GM12878 (cell line): Measurements from ENCODE around the gene TGFB1I1. TPM values are rescaled to one million over a fixed set of nuclear protein-coding genes. Genes with fewer than 3 reads are reported as not detected.

Experiments
- ASH2L ChIP-seq: fragments of 300-600, 200-600 bp; sonication (generic); IDR thresholded peaks from 2 replicates; pipeline ENCODE4 v1.6.1; 2017; ENCODE audit warnings: low read depth, mild to moderate bottlenecking, borderline replicate concordance
- ATF2 ChIP-seq: IDR thresholded peaks from 2 replicates; pipeline ENCODE4 v1.6.1; 2012; ENCODE audit warnings: low read length, inconsistent platforms
- ATF7 ChIP-seq: fragments of 450-650 bp; IDR thresholded peaks from 2 replicates; pipeline ENCODE4 v1.6.1; 2016; ENCODE audit warnings: low read depth, mild to moderate bottlenecking
- CBX3 ChIP-seq: fragments of 200-600 bp; sonication (generic); IDR thresholded peaks from 2 replicates; pipeline ENCODE4 v1.6.1; 2016; ENCODE audit warnings: low read depth, borderline replicate concordance
- CHD1 ChIP-seq: IDR thresholded peaks from 2 replicates; pipeline ENCODE4 v1.6.1; 2012; ENCODE audit warnings: low read depth, low read length, improper control_type of control experiment
- CHD4 ChIP-seq: fragments of 200-600 bp; sonication (generic); IDR thresholded peaks from 2 replicates; pipeline ENCODE4 v1.6.1; 2016; ENCODE audit warnings: mild to moderate bottlenecking
- CREB1 ChIP-seq: IDR thresholded peaks from 2 replicates; pipeline ENCODE4 v1.6.1; 2012; ENCODE audit warnings: low read depth, mild to moderate bottlenecking, inconsistent platforms
- CTCF ChIP-seq, 3 experiments: IDR thresholded peaks in 2 of 3; conservative IDR thresholded peaks in 1 of 3; 2 replicates each; pipeline ENCODE4 v1.5.1; 2011; ENCODE audit warnings: low read depth in 3 of 3, low read length in 3 of 3, mild to moderate bottlenecking in 3 of 3, control low read depth in 2 of 3, moderate library complexity in 2 of 3, inconsistent platforms in 1 of 3, mixed read lengths in 1 of 3; ENCODE audit not compliant: control insufficient read depth in 2 of 3, insufficient read depth in 1 of 3; ENCODE audit errors: extremely low read depth in 1 of 3
- FOXK2 ChIP-seq: fragments of 450-650 bp; IDR thresholded peaks from 2 replicates; pipeline ENCODE4 v1.6.1; 2017; ENCODE audit warnings: mild to moderate bottlenecking, moderate library complexity
- HDGF ChIP-seq: fragments of 450-650 bp; IDR thresholded peaks from 2 replicates; pipeline ENCODE4 v1.6.1; 2016; ENCODE audit warnings: antibody characterized with exemption
- MXI1 ChIP-seq: fragments of 150-350 bp; IDR thresholded peaks from 2 replicates; pipeline ENCODE4 v1.6.1; 2011; ENCODE audit warnings: low read depth, mild to moderate bottlenecking, inconsistent platforms, low read length, improper control_type of control experiment
- NRF1 ChIP-seq: conservative IDR thresholded peaks from 2 replicates; pipeline ENCODE4 v1.6.1; 2011; ENCODE audit warnings: mild to moderate bottlenecking, low read depth, low read length, improper control_type of control experiment
- RBBP5 ChIP-seq: fragments of 200-600 bp; sonication (generic); conservative IDR thresholded peaks from 2 replicates; pipeline ENCODE4 v1.6.1; 2016
- RFX5 ChIP-seq: IDR thresholded peaks from 2 replicates; pipeline ENCODE4 v1.6.1; 2011; ENCODE audit warnings: low read depth, low read length, improper control_type of control experiment
- RUNX3 ChIP-seq: IDR thresholded peaks from 2 replicates; pipeline ENCODE4 v1.6.1; 2012; ENCODE audit warnings: low read length, inconsistent platforms
- SMC3 ChIP-seq: IDR thresholded peaks from 2 replicates; pipeline ENCODE4 v1.6.1; 2011; ENCODE audit warnings: low read length, improper control_type of control experiment, borderline replicate concordance
- SREBF1 ChIP-seq: IDR thresholded peaks from 2 replicates; pipeline ENCODE4 v1.6.1; 2012; ENCODE audit warnings: mild to moderate bottlenecking, low read length
- SRF ChIP-seq, 2 experiments: IDR thresholded peaks; 2 replicates each; pipeline ENCODE4 v1.6.1; 2011; ENCODE audit warnings: low read depth in 2 of 2, low read length in 2 of 2, mild to moderate bottlenecking in 1 of 2, moderate library complexity in 1 of 2
- SUZ12 ChIP-seq: fragments of 200-600 bp; sonication (generic); IDR thresholded peaks from one replicate; pipeline ENCODE4 v1.6.1; 2018; ENCODE audit warnings: antibody characterized with exemption, mild to moderate bottlenecking; ENCODE audit not compliant: unreplicated experiment
- TAF1 ChIP-seq: IDR thresholded peaks from 2 replicates; pipeline ENCODE4 v1.6.1; 2011; ENCODE audit warnings: mild to moderate bottlenecking, low read depth, low read length, borderline replicate concordance
- TCF7 ChIP-seq: IDR thresholded peaks from 2 replicates; pipeline ENCODE4 v1.6.1; 2014; ENCODE audit warnings: antibody characterized with exemption, borderline replicate concordance
- ZNF384 ChIP-seq: IDR thresholded peaks from 2 replicates; pipeline ENCODE4 v1.6.1; 2012; ENCODE audit warnings: low read depth, mild to moderate bottlenecking, low read length, improper control_type of control experiment, borderline replicate concordance
- ZNF592 ChIP-seq: fragments of 450-650 bp; IDR thresholded peaks from 2 replicates; pipeline ENCODE4 v1.6.1; 2017; ENCODE audit warnings: mild to moderate bottlenecking, moderate library complexity
- ZSCAN29 ChIP-seq: fragments of 450-650 bp; IDR thresholded peaks from 2 replicates; pipeline ENCODE4 v1.6.1; 2017; ENCODE audit warnings: mild to moderate bottlenecking, moderate library complexity
- ZZZ3 ChIP-seq: IDR thresholded peaks from 2 replicates; pipeline ENCODE4 v1.6.1; 2011; ENCODE audit warnings: low read depth; ENCODE audit not compliant: control insufficient read depth, insufficient read length
- polyA plus RNA-seq, 11 experiments: library from polyadenylated mRNA; depleted of rRNA in 4 of 11; unstranded in 6 of 11; stranded (reverse) in 5 of 11; fragments of >200 nt; fragmentation: Nextera tagmentation in 4 of 11; fragmentation: Illumina TruSeq in 1 of 11; extraction: Ambion mirVana in 4 of 11; extraction: Trizol in 1 of 11; gene quantifications; 1 replicate in 1 of 11; 2 replicates in 10 of 11; pipeline versions ENCODE4 v1.2.1 to v1.2.3, GENCODE V29; 2011 to 2016; ENCODE audit warnings: inconsistent platforms in 2 of 11, missing spikeins in 2 of 11, low read depth in 1 of 11
- total RNA-seq, 4 experiments: library from RNA; depleted of rRNA in 3 of 4; stranded (reverse); fragments of >200 nt in 3 of 4; fragmentation: Illumina TruSeq in 1 of 4; extraction: Trizol in 1 of 4; gene quantifications; 2 replicates each; pipeline versions ENCODE4 v1.2.1 to v1.2.3, GENCODE V29; 2013 to 2021

The TGFB1I1 gene
- total and polyA plus RNA-seq, 10 of the 15 experiments (the other 5 are each of a cell fraction or from before 2014, with no cell fraction given): 0.13 to 2.3 (median 0.41) TPM; not detected in 2

- TF ChIP-seq MXI1: peak; percentile 77
- TF ChIP-seq FOXK2: no peak
- TF ChIP-seq ZSCAN29: no peak
- TF ChIP-seq NRF1: no peak
- peak; percentile 31; the same call in 1 of the 2 replicates for TF ChIP-seq RUNX3
- TF ChIP-seq RBBP5: no peak
- peak; percentile 18; the same call in 1 of the 2 replicates for TF ChIP-seq ATF2
- TF ChIP-seq SRF (IDR thresholded peaks at IDR 0.05; ENCODE audit: low read depth in 2 of 2, low read length in 2 of 2): no peak
- peak; percentile 83; the same call in 1 of the 2 replicates for TF ChIP-seq TAF1
- TF ChIP-seq HDGF: no peak
- TF ChIP-seq CREB1: peak; percentile 83
- TF ChIP-seq CBX3: no peak
- no peak for TF ChIP-seq SMC3
- TF ChIP-seq ATF7: no peak
- no peak for TF ChIP-seq ZZZ3
- no peak for TF ChIP-seq ZNF592
- no peak for TF ChIP-seq SREBF1
- no peak for TF ChIP-seq CHD1
- no peak for TF ChIP-seq CHD4
- no peak for TF ChIP-seq CTCF (IDR thresholded peaks at IDR 0.05 in 2 of 3, conservative IDR thresholded peaks at IDR 0.05 in 1 of 3; ENCODE audit: control insufficient read depth in 2 of 3, extremely low read depth in 1 of 3, insufficient read depth in 1 of 3, low read depth in 3 of 3, low read length in 3 of 3)
- TF ChIP-seq TCF7: no peak
- TF ChIP-seq ZNF384: no peak
- TF ChIP-seq ASH2L: no peak
- TF ChIP-seq RFX5: no peak
- TF ChIP-seq SUZ12: no peak
Measured at GRCh38 chr16:31507929-31508705, 36.2 kb downstream of the TGFB1I1 start, which contains the start of gene RUSF1 (continued).
